ENCODE results near the gene MPZL2. TPM values are rescaled to one million over a fixed set of nuclear protein-coding genes. Genes with fewer than 3 reads are reported as not detected.

The MPZL2 gene
- total RNA-seq, 1 experiment from 2014 or later: 1.8 TPM

DNA sequence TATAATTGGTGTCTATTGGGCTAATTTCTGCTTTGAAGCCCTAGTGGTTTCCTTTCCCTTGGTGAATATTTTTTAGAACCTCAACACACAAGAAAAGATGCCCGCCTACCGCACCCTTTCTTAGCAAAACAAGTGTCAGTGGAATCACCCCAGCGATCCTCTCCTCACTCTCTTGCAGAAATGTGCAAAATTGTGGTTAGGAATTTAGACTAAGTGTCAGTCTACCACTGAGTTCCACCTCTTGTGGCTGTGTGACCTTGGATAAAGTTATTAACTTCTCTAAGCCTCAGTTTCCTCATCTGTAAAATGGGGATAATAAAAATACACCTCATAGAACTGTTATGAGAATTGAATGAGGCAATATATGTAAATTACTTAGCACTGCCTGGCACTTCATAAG lies 34.0 kb downstream of the MPZL2 start:
- Histone ChIP-seq H3K36me3 (ENCODE audit: control insufficient read depth, insufficient read depth, low read length) (no peaks in the 10 kb centered on the region), H3K4me3 (ENCODE audit: low read depth in 2 of 2, low read length in 2 of 2) (no peak overlapping the region), H3K9me3 (ENCODE audit: control insufficient read depth, insufficient read depth, low read depth, low read length) (no peaks in the 10 kb centered on the region), H3K27me3 (ENCODE audit: control insufficient read depth, insufficient read depth, low read length) (peaks cover 13% of the 10 kb centered on the region), H3K27ac (ENCODE audit: low read length) (no peak overlapping the region), H3K4me1 (ENCODE audit: control insufficient read depth, insufficient read depth, low read length) (no peaks in the 10 kb centered on the region)
- CTCF ChIA-PET: no interaction called here
- TF ChIP-seq, protein P1, sequence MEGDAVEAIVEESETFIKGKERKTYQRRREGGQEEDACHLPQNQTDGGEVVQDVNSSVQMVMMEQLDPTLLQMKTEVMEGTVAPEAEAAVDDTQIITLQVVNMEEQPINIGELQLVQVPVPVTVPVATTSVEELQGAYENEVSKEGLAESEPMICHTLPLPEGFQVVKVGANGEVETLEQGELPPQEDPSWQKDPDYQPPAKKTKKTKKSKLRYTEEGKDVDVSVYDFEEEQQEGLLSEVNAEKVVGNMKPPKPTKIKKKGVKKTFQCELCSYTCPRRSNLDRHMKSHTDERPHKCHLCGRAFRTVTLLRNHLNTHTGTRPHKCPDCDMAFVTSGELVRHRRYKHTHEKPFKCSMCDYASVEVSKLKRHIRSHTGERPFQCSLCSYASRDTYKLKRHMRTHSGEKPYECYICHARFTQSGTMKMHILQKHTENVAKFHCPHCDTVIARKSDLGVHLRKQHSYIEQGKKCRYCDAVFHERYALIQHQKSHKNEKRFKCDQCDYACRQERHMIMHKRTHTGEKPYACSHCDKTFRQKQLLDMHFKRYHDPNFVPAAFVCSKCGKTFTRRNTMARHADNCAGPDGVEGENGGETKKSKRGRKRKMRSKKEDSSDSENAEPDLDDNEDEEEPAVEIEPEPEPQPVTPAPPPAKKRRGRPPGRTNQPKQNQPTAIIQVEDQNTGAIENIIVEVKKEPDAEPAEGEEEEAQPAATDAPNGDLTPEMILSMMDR (IDR thresholded peaks at IDR 0.05): no peak
- TF ChIP-seq, protein P2, sequence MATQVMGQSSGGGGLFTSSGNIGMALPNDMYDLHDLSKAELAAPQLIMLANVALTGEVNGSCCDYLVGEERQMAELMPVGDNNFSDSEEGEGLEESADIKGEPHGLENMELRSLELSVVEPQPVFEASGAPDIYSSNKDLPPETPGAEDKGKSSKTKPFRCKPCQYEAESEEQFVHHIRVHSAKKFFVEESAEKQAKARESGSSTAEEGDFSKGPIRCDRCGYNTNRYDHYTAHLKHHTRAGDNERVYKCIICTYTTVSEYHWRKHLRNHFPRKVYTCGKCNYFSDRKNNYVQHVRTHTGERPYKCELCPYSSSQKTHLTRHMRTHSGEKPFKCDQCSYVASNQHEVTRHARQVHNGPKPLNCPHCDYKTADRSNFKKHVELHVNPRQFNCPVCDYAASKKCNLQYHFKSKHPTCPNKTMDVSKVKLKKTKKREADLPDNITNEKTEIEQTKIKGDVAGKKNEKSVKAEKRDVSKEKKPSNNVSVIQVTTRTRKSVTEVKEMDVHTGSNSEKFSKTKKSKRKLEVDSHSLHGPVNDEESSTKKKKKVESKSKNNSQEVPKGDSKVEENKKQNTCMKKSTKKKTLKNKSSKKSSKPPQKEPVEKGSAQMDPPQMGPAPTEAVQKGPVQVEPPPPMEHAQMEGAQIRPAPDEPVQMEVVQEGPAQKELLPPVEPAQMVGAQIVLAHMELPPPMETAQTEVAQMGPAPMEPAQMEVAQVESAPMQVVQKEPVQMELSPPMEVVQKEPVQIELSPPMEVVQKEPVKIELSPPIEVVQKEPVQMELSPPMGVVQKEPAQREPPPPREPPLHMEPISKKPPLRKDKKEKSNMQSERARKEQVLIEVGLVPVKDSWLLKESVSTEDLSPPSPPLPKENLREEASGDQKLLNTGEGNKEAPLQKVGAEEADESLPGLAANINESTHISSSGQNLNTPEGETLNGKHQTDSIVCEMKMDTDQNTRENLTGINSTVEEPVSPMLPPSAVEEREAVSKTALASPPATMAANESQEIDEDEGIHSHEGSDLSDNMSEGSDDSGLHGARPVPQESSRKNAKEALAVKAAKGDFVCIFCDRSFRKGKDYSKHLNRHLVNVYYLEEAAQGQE (IDR thresholded peaks at IDR 0.05; ENCODE audit: insufficient read depth in 1 of 2, low read depth in 2 of 2, low read length in 1 of 2): no peak
- TF ChIP-seq SIN3A (IDR thresholded peaks at IDR 0.05; ENCODE audit: borderline replicate concordance, insufficient read depth, low read depth, low read length) (no peak), POLR2AphosphoS5 (IDR thresholded peaks at IDR 0.05; ENCODE audit: low read depth, low read length) (no peak), TCF7L2 (IDR thresholded peaks at IDR 0.05; ENCODE audit: low read depth, low read length) (no peak)
- DNase-seq (ENCODE audit: low read depth, low spot score) (no peak), ATAC-seq (no peak)
- in situ Hi-C loops (cut with HindIII; ENCODE audit: low pct_unique_long_range_greater_than_20kb, low sequenced_read_pairs): no loop called here
- POLR2A ChIA-PET: no interaction called here
- intact Hi-C loops (cut with micrococcal nuclease; ENCODE audit: unreplicated experiment): no loop called here
- no TSS peak for BruUV-seq (replicated peaks)

DNA sequence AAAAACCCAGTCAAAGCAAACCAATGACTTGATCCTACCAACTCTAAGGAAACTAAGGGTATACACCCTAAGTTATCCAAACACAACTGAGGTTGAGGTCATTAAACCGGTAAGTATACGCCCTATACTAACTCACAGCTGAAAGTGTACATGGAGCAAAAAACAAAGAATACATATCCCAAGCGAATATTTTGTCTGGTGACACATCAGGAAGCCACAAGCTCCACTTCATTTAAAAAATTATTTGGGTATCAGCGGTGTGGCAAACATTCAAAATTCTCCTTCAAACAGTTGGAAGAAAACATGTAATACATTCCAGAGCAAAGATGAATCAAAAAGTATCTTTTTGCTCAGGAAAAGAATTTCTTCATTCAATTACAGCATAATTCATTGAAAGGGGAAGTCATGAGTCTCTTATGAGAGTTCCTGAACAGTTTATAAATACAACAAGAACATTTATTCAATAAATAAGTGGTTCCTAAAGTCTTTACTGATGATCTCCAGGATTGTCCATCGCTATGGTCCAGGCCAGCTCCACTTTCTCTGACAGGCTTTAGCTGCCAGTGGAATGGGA lies 34.7 kb downstream of the MPZL2 start:
- POLR2A ChIA-PET: no interaction called here
- DNase-seq (ENCODE audit: low read depth, low spot score): no peak
- Histone ChIP-seq H3K27ac (ENCODE audit: low read length) (no peak overlapping the region), H3K4me1 (ENCODE audit: control insufficient read depth, insufficient read depth, low read length) (no peaks in the 10 kb centered on the region), H3K27me3 (ENCODE audit: control insufficient read depth, insufficient read depth, low read length) (peaks cover 8% of the 10 kb centered on the region; the same call in 1 of the 2 replicates), H3K4me3 (ENCODE audit: low read depth in 2 of 2, low read length in 2 of 2) (no peak overlapping the region), H3K9me3 (ENCODE audit: control insufficient read depth, insufficient read depth, low read depth, low read length) (no peaks in the 10 kb centered on the region), H3K36me3 (ENCODE audit: control insufficient read depth, insufficient read depth, low read length) (no peaks in the 10 kb centered on the region)
- no peak for ATAC-seq
- CTCF ChIA-PET: no interaction called here
- BruUV-seq (replicated peaks): no TSS peak
- in situ Hi-C loops (cut with HindIII; ENCODE audit: low pct_unique_long_range_greater_than_20kb, low sequenced_read_pairs): no loop called here
- intact Hi-C loops (cut with micrococcal nuclease; ENCODE audit: unreplicated experiment): no loop called here
- TF ChIP-seq, protein P1 (IDR thresholded peaks at IDR 0.05): no peak
- TF ChIP-seq, protein P2 (IDR thresholded peaks at IDR 0.05; ENCODE audit: insufficient read depth in 1 of 2, low read depth in 2 of 2, low read length in 1 of 2): no peak
- no peak for TF ChIP-seq SIN3A (IDR thresholded peaks at IDR 0.05; ENCODE audit: borderline replicate concordance, insufficient read depth, low read depth, low read length)

Data from Panc1 (cell line).